D721Med (cell line): ENCODE measurements around the gene NUMA1.

ENCODE experiments used
- DNase-seq: peaks from one replicate; pipeline ENCODE4 v3.0.0; 2011; ENCODE audit warnings: low spot score; ENCODE audit not compliant: insufficient read length
- FAIRE-seq: peaks from 2 replicates; lab custom pipeline; 2011; peaks lifted over from hg19 to GRCh38; lab: Jason Lieb, UNC
- CTCF ChIP-seq: IDR thresholded peaks from 2 replicates; pipeline ENCODE4 v1.5.1; 2012; ENCODE audit warnings: mild to moderate bottlenecking, control low read depth; ENCODE audit not compliant: insufficient read depth; ENCODE audit errors: missing control alignments

Gene NUMA1

GRCh38 chr11:71963468-71963867 lies 116.9 kb downstream of the NUMA1 start:
- FAIRE-seq (no peak), DNase-seq (no peak)
- TF ChIP-seq CTCF = no peak

GRCh38 chr11:71962428-71963038 lies 117.8 kb downstream of the NUMA1 start:
- DNase-seq (no peak), FAIRE-seq (no peak)

GRCh38 chr11:71955898-71956456 lies 124.4 kb downstream of the NUMA1 start:
- DNase-seq (no peak), FAIRE-seq (no peak)
- no peak for TF ChIP-seq CTCF

More at GRCh38 chr11:71962428-71963038, 117.8 kb downstream of the NUMA1 start:
- TF ChIP-seq CTCF = no peak
